DLD1 (cell line): ENCODE measurements around the gene PLEKHJ1.

Experiments
- in situ Hi-C: cut with HindIII; loops from 2 replicates; pipeline ENCODE4 v1.10.0; 2017; ENCODE audit warnings: low sequenced_read_pairs

PLEKHJ1 gene

DNA sequence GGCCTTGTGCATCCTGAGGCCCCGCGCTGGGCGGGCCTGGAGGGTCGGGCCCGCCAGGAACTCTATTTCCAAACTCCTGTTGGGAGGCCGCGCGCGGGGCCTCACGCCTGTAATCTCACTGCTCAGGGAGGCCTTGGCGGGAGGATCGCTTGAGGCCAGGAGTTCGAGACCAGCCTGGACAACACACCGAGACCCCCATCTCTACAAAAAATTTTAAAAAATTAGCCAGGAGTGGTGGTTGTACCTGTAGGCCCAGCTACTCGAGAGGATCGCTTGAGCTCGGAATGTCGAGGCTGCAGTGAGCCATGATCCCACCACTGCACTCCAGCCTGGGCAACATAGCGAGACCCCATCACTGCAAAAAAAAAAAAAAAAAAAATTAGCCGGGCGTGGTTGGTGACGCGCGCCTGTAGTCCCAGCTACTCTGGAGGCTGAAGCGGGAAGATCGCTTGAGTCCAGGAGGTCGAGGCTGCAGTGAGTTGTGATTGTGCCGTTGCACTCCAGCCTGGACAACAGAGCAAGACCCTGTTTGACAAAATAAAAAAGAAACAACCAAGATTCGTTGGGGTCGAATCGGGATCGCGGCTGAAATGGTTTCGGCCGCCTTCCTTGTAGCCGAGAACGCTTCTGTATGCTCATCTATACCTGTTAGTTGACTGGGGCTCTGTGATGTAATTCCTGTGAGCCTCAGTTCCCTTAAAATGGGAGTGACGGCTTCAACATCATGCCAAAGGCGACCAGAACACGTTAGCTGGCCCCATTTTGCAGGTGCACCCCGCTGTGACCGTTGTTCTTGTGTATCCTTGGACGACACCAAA is 1.1 kb upstream of the PLEKHJ1 start:
- in situ Hi-C loops = no loop called here

DNA sequence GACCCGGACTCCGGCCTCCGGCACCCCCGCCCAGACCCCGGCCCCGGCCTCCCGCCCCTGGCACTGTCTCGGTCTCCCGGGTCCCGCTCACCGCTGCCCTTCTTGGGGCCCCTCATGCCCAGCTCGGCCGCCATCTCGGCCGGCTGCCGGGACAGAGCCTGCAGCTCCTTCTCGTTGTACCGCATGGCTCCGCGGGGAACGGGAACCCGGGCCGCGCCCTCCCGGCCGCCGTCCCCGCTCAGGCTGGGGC is 140 bp downstream of the PLEKHJ1 start:
- in situ Hi-C loops = no loop called here

DNA sequence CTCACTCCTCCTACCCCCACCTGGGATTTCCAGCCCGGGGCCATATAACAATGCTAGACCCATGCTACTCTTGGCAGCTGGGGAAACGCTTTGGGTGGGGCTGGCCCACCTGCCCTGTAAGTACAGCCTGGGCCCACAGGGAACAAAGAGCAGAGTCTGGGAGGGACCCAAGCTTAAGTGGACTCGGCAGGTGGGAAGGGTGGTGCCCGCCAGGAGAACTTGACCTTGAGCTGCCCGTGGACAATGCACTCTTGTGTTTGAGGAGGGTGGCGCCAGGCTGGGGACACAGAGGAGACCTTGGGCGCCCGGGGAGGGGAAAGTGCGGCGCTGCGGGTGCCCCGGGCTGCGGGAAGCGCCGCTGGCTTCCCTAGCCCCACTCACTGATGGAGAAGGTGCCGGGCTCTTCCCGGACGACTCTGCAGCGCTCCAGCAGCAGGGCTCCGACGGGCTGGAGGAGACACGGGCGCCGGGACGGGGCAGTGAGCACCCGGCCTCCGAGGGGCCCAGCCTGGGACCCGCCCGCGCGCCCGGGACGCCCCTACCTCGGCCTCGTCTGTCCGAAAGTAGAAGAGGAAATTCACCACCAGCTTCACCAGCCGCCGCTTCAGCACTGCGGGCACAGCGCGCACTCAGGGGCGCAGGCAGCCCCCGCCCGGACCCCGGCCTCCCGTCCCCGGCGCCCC is 607 bp downstream of the PLEKHJ1 start:
- in situ Hi-C loops = no loop called here

DNA sequence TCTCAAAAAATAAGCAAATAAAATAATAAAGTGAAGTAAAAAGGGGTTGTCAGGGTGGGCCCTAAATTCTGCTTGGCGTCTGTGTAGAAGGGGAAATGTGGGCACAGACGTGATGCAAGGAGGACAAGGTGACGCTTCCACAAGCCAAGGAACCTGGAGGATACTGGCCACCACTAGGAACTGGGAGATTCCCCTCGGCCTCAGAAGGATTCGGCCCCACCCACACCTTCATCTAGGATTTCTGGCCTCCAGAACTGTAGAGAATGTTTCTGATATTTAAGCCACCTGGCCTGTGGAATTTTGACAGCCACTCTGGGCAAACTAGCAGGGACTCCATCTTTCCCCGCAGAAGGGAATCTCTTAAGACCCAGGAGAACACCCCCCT is 1.1 kb downstream of the PLEKHJ1 start:
- in situ Hi-C loops = no loop called here

DNA sequence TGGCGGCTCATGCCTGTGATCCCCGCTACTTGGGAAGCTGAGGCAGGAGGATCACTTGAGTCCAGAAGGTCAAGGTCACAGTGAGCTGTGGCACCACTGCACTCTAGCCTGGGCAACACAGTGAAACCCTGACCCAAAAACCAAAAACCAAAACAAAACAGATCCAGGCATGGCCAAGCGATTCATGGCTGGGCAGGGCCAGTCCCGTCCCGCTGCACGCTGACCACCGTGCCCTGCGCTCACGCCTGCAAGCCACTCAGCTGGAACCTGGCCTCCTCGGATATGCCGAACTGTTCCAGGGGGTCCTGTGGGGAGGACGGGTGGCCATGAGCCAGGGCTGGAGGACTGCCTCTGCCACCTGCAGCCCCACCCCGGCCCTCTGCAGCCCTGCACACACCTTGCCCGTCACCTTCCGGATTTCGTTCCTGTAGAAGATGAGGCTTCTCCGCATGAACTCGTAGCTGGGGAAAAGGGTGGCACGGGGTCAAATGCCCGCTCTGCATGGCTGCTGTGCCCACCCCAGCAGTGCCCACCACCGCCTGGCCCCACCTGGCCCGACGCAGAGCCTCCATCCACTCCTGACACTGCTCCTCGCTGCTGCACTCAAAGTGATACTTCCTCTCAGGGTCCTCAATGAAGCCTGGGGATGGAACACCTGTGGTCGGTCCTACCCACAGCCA is 2.4 kb downstream of the PLEKHJ1 start:
- in situ Hi-C loops = no loop called here

DNA sequence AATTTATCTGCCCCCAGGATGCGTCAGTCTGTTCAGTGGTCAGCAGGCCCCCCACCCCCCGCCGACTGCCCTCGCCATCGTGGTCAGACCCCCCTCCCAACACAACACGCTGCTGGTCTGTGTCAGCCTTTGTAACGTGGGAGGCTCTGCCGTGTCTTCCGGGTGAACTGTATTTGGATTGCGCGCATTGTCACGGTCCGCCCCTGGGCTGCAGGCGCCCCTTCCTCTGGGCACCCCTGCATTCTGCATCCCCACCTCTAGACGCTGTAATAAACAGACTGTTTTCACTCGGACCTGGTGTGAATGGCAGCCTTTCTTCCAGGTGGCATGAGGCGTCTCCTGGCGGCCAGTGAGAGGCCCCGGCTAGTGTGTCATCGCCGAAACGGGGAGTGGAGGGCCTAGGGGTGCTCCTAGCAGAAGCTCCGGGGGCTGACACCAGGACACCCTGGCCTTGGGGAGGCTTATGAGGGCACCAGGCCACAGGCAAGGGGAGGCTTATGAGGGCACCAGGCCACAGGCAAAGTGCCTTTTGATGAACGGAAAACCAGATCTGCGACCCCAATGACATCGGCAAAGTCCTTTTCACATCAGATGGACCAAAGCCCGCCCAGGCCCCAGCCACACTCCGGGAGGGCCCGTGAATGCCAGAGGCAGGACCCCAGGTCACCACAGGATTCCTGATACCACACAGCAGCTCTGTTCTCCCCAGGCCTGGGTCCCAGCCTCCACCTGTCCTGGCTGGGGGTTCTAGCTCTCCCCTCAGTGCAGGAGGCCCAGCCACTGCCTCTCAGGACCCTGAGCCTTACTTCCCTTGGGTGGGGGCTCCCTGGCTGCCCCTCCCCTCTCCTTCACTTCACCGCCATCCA is 3.6 kb downstream of the PLEKHJ1 start:
- in situ Hi-C loops = no loop called here

DNA sequence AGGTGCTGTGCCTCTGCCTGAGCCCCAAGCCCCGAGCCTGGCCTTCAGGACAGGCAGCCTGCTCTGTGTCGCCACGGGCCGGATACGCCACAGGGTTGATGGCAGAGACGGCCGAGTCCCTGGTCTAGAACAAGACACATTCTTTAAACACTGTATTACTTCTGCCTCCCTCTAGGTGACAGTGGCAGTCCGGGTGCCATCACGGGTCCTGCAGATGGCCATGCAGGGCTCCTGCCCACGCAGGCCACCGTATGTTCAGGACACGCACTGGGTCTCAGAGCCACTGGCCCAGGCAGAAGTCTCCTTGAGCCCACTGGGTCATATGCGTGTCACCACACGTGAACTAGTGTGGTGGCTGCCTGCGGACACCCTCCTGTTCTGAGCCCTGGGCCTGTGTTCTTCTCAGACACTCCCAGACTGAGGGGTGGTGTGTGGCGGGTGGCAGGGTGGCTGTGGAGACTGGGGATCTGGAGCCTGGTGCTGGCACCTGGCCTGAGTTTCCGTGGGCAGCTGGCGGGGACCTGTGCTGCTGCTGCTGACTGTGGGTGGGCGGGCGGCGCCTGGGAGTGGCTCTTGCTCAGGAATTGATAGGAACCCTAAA is 4.4 kb downstream of the PLEKHJ1 start:
- in situ Hi-C loops = no loop called here

DNA sequence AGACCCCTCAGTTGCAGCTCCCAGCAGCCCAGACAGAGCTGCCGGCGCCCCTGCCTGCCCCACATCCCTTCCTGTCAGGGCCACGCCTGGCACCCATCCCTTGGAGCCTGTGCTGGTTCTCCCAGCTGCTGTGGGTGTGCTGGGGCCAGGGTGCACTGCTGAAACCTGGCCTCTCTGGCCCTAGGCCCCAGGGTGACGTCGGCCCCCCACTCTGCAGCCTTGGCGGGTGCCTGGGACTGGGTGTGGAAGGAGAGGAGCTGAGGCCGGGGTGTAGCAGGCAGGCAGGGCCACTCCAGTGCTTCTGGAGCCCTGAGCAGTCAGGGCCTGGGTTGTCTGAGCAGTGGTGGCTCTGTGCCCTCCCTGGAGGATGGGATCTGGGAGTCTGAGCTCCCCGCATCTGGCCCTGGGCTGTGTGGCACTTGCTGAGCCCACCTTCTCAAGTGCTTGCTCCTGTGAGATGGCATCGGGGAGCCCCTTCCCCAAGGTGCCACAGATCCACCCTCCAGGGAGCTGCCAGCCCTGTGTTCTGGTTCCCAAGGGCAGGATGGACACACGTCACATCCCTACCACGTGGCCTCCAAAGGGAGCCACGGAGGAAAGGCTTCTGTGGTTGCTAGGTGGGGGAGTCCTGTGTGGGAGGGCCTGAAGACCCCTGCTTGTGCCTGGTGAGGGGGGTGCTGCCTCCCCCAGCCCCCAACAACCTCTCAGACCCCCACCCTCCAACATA is 5.2 kb downstream of the PLEKHJ1 start:
- in situ Hi-C loops = no loop called here

DNA sequence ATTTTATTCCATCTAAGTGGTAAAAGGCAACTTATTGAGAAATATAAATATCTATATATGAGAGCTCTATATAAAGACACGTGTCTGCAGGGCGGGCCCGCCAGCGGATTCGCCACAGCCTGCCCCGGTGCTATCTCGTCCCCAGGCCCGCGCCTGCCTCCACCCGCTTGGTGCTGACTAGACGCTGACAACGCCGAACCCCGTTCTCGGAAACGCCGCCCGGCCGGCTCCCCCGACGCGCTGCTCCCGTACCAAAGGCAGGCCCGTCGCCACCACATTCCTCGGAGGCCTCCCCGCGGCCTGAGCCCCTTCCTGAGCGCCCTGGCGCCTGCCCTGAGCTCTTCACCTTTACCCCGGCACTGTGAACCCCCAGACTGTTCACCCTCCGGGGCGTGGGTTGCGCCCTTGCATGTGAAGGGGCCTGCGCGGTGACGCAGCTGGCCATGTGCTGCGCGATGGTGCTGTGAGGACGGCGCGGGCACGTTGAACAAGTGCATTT is 6.0 kb downstream of the PLEKHJ1 start:
- in situ Hi-C loops = no loop called here

DNA sequence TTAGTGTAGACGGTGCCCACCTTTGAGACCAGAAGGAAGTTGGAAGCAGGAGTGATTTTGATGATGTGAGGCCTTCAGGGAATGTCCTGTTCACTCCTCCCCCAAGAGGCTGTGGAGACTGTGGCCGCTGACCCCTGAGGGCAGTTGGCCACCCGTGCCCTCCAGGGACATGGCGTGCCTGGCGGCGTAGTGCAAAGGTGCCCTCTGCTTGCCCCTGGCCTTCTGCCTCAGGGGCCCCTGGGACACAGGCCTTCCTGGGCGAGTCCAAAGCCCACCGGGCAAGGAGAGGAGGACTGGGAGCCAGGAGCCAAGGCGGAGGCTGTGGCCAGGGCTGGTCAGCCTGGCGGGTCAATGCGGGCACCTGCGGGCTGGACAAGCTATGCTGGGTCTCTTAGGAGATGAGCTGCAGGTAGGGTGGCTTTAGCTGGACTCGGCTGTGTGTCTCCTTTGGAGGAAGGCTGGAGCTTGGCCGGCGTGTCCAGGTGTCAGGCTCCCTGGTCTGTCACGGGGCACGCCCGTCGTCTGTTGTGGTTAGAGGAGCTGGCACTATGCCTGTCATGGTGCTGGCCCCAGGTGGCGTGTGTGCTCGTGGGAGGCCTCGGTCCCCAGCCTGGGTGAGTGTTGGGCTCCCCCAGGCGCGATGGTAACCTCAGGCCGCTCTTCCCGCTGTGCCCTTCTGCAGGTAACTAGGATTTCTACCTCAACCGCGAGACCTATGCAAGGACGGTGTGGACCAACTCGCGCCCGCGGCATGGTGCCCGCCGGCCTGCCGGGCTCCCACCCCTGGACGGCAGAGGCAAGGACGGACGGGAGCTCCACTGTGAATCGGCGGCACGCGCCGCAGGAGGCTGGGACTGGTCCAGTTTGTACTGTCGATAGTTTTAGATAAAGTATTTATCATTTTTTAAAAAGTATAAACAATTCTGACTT is 6.8 kb downstream of the PLEKHJ1 start:
- in situ Hi-C loops = no loop called here

DNA sequence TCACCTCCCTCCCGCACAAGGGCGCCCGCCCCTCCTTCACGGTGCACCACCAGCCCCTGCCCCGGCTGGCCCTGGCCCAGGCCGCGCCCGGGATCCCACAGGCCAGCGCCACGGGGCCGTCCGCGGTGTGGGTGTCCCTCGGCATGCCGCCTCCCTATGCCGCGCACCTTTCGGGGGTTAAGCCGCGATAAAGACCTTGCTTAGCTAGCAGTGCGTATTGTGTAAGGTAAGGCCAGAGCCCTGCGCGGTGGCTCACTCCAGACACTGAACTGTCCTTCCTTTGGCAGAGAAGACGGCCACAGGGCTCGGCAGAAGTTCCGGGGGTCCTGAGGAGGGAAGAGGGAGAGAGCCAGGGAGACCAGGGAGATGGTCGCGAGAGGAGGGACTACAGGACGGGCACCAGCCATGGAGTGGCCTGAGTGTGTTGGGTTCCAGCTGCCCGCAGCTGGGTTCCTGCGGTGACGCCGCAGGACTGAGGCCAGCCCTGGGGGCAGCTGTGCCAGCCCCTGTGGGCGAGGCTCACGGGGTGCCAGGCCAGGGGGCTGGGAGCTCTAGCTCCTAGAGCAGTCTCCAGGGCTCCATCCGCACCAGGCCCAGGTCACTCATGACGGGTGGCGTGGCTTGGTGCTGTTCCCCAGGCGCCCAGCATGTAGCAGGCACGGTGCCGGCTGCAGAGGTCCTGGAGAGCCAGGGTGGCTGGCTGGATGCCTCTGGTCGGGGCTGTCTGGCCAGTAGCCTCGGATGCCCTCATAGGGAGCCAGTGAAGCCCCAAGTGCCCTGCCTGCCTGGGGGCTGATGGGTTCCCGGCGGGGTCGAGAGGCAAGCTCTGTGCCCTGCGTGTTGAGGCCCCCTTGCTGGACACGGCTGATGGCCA is 7.7 kb downstream of the PLEKHJ1 start:
- in situ Hi-C loops = no loop called here

DNA sequence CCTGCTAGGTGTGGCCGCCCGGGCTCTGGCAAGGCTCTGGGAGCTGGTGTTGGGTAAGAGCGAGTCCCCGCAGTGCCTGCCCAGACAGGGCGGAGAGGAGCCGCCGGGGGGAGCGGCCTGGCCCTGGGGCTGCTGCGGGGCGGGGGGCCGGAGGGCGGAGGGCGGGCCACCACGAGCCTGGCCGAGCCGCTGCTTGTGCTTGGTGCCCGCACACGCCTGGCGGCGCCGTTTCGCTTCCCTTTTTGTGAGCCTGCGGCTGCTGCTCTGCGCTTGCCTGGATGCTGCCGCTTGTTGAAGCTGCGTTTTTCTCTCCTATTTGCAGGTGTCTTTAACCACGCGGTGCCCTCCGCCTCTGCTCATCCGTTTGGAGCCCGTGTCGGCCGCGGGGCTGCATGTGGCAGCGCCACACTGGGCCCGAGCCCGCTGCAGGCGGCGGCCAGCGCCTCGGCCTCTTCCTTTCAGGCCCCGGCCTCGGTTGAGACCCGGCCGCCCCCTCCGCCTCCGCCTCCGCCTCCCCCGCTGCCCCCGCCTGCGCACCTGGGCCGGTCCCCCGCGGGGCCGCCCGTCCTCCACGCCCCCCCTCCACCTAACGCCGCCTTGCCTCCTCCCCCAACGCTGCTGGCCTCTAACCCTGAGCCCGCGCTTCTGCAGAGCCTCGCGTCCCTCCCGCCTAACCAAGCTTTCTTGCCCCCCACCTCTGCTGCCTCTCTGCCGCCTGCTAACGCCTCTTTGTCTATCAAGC is 8.5 kb downstream of the PLEKHJ1 start:
- in situ Hi-C loops = no loop called here

DNA sequence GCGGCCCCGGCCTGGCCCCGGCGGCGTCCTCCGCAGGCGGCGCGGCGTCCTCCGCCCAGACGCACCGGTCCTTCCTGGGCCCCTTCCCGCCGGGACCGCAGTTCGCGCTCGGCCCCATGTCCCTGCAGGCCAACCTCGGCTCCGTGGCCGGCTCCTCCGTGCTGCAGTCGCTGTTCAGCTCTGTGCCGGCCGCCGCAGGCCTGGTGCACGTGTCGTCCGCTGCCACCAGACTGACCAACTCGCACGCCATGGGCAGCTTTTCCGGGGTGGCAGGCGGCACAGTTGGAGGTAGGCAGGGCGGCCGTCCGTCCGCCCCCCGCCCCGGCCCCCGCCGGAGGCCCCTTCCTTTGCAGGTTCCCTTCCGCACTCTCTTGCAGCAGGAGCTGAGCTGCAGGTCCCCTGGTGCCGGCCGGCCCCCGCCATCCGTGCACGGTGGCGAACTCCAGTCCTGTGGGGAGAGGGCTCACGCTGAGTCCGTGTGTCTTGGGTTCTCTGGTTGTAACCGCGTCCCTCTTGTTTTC is 9.2 kb downstream of the PLEKHJ1 start:
- in situ Hi-C loops = no loop called here

DNA sequence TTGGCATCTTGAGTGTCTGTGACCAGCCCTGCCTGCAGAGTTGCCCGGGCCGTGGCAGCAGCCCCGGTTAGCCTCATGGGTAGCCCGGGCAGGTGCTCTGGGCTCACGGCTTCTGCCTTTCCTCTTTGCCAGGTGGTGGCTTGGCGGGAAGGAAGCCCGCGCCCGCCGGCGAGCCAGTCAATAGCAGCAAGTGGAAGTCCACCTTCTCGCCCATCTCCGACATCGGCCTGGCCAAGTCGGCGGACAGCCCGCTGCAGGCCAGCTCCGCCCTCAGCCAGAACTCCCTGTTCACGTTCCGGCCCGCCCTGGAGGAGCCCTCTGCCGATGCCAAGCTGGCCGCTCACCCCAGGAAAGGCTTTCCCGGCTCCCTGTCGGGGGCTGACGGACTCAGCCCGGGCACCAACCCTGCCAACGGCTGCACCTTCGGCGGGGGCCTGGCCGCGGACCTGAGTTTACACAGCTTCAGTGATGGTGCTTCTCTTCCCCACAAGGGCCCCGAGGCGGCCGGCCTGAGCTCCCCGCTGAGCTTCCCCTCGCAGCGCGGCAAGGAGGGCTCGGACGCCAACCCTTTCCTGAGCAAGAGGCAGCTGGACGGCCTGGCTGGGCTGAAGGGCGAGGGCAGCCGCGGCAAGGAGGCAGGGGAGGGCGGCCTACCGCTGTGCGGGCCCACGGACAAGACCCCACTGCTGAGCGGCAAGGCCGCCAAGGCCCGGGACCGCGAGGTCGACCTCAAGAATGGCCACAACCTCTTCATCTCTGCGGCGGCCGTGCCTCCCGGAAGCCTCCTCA is 9.9 kb downstream of the PLEKHJ1 start:
- in situ Hi-C loops = no loop called here

DNA sequence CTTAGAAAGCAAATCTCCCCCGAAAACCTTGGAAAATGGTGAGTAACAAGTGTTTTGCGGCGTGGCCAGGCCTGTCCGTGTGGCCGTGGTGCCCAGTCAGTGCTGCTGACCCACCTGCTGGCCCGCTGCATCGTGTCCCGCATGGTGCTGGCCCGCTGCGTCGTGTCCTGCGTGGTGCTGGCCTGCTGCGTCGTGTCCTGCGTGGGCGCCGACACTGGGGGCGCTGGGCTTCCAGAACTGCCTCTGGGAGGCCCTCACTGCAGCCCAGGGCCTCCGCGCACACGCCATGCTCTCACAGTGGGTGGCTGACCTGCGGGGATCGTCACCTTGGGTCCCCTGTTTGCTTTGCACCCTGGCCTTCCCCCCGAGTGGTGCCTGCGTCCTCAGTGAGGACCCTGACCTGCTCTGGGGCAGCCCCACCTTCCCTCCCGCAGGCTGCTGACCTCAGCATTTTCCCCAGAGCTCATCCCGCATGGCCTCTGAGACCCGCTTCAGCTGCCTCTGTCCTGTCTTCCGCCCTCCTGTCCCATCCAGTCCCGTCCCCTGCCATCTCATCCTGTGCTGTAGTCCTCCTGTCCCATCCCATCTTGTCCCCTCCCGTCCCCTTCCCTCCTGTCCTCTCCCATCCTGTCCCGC is 10.6 kb downstream of the PLEKHJ1 start:
- in situ Hi-C loops = no loop called here
